ENCODE results near the gene FLRT2.

FLRT2 gene

DNA sequence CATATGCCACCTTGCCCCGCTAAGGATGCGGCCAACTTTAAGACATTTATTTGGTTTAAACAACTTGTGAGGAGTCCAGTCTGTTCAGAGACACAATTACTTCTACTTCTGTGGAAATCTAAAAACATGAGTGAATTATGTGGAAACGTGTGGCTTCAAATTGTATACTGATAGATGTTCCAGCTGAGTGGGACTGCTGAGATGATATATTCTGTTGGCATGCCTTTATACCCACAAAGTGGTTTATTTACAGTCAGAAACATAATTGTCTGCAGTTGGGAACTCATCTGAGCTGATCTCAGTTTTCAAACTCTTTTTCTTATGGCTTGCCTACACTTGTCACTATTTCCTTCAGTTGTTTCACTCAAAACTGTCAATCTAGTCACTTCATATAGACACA, 67.8 kb downstream of the FLRT2 start:
- Histone ChIP-seq H3K36me3 (ENCODE audit: insufficient read depth, low read length) (no peaks in the 10 kb centered on the region), H3K4me1 (ENCODE audit: insufficient read depth, low read length, severe bottlenecking) (no peaks in the 10 kb centered on the region), H3K9ac (ENCODE audit: low read length) (no peak overlapping the region), H3F3A (ENCODE audit: insufficient read depth, low read length) (no peaks in the 10 kb centered on the region), H3K9me3 (ENCODE audit: low read length) (no peaks in the 10 kb centered on the region), H3K4me3 (ENCODE audit: low read depth, low read length, poor library complexity, severe bottlenecking) (no peak overlapping the region), H3K9me2 (ENCODE audit: low read depth, low read length) (no peaks in the 10 kb centered on the region), H4K20me1 (ENCODE audit: insufficient read depth, low read length) (no peaks in the 10 kb centered on the region), H3K4me2 (ENCODE audit: low read length) (no peak overlapping the region), H3K27ac (ENCODE audit: low read depth, low read length, poor library complexity, severe bottlenecking) (no peak overlapping the region), H3K27me3 (ENCODE audit: insufficient read depth, low read length) (no peaks in the 10 kb centered on the region), H3K79me2 (ENCODE audit: insufficient read depth, low read length) (no peaks in the 10 kb centered on the region), H2AFZ (ENCODE audit: low read length) (no peak overlapping the region)
- TF ChIP-seq, protein P1, sequence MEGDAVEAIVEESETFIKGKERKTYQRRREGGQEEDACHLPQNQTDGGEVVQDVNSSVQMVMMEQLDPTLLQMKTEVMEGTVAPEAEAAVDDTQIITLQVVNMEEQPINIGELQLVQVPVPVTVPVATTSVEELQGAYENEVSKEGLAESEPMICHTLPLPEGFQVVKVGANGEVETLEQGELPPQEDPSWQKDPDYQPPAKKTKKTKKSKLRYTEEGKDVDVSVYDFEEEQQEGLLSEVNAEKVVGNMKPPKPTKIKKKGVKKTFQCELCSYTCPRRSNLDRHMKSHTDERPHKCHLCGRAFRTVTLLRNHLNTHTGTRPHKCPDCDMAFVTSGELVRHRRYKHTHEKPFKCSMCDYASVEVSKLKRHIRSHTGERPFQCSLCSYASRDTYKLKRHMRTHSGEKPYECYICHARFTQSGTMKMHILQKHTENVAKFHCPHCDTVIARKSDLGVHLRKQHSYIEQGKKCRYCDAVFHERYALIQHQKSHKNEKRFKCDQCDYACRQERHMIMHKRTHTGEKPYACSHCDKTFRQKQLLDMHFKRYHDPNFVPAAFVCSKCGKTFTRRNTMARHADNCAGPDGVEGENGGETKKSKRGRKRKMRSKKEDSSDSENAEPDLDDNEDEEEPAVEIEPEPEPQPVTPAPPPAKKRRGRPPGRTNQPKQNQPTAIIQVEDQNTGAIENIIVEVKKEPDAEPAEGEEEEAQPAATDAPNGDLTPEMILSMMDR (IDR thresholded peaks at IDR 0.05; ENCODE audit: low read length): no peak
- TF ChIP-seq EZH2 (IDR thresholded peaks at IDR 0.05; ENCODE audit: borderline replicate concordance, low read length): no peak

DNA sequence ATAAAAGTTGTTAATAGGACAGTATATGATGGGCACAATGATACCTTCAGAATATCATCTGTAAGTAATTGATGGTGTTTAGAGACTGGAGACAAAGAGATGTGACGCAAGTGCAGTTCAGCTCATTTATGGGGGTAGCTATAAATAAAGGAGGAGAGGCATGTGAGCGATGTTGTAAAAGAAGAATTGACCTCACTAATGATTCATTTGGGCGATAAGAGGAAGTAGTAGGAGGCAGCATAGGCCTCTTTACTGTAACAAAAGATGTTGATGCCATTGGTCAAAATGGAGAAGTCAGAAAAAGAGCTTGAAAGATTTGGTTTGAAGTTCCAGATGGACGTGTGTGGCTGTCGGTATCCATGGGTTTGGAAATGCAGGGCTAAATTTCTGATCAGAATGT, 70.0 kb downstream of the FLRT2 start:
- no peak for TF ChIP-seq EZH2 (IDR thresholded peaks at IDR 0.05; ENCODE audit: borderline replicate concordance, low read length)
- TF ChIP-seq, protein P1 (IDR thresholded peaks at IDR 0.05; ENCODE audit: low read length): no peak
- Histone ChIP-seq H3K4me1 (ENCODE audit: insufficient read depth, low read length, severe bottlenecking) (no peaks in the 10 kb centered on the region), H3K79me2 (ENCODE audit: insufficient read depth, low read length) (no peaks in the 10 kb centered on the region), H3K27me3 (ENCODE audit: insufficient read depth, low read length) (no peaks in the 10 kb centered on the region), H4K20me1 (ENCODE audit: insufficient read depth, low read length) (no peaks in the 10 kb centered on the region), H2AFZ (ENCODE audit: low read length) (no peak overlapping the region), H3F3A (ENCODE audit: insufficient read depth, low read length) (no peaks in the 10 kb centered on the region), H3K4me2 (ENCODE audit: low read length) (no peak overlapping the region), H3K9ac (ENCODE audit: low read length) (no peak overlapping the region), H3K4me3 (ENCODE audit: low read depth, low read length, poor library complexity, severe bottlenecking) (no peak overlapping the region), H3K9me2 (ENCODE audit: low read depth, low read length) (no peaks in the 10 kb centered on the region), H3K9me3 (ENCODE audit: low read length) (no peaks in the 10 kb centered on the region), H3K36me3 (ENCODE audit: insufficient read depth, low read length) (no peaks in the 10 kb centered on the region), H3K27ac (ENCODE audit: low read depth, low read length, poor library complexity, severe bottlenecking) (no peak overlapping the region)

DNA sequence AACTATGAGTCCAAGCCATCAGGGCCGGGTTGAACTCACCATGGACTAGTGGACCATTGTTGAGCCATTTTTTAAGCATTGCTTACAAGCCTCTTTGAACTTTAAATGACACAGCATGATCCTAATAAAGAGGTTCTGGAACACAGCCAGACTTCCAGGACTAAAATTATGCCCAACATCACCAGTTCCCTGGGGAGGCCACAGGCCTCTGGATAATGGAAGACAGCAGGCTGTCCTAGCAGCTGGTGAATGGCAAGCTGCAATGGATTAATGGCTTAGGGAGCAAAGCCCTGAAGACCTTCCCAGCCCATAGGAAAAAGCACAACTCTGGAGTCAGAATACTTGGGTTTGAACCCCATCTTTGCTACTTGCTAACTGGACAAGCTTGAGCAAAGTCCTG, 71.3 kb downstream of the FLRT2 start:
- Histone ChIP-seq H3K79me2 (ENCODE audit: insufficient read depth, low read length) (no peaks in the 10 kb centered on the region), H3K4me3 (ENCODE audit: low read depth, low read length, poor library complexity, severe bottlenecking) (no peak overlapping the region), H3K36me3 (ENCODE audit: insufficient read depth, low read length) (no peaks in the 10 kb centered on the region), H3K4me1 (ENCODE audit: insufficient read depth, low read length, severe bottlenecking) (no peaks in the 10 kb centered on the region), H3K27me3 (ENCODE audit: insufficient read depth, low read length) (no peaks in the 10 kb centered on the region), H3K27ac (ENCODE audit: low read depth, low read length, poor library complexity, severe bottlenecking) (no peak overlapping the region), H3F3A (ENCODE audit: insufficient read depth, low read length) (no peaks in the 10 kb centered on the region), H3K9me3 (ENCODE audit: low read length) (no peaks in the 10 kb centered on the region), H3K4me2 (ENCODE audit: low read length) (no peak overlapping the region), H3K9ac (ENCODE audit: low read length) (no peak overlapping the region), H3K9me2 (ENCODE audit: low read depth, low read length) (no peaks in the 10 kb centered on the region), H4K20me1 (ENCODE audit: insufficient read depth, low read length) (no peaks in the 10 kb centered on the region), H2AFZ (ENCODE audit: low read length) (no peak overlapping the region)
- TF ChIP-seq, protein P1 (IDR thresholded peaks at IDR 0.05; ENCODE audit: low read length): no peak
- TF ChIP-seq EZH2 (IDR thresholded peaks at IDR 0.05; ENCODE audit: borderline replicate concordance, low read length): no peak
